GM12874 (cell line): Measurements from ENCODE around the gene ZNF19.
A peak's percentile ranks its signal among the peaks of the same experiment; 100 is the strongest.

Experiments used
- CTCF ChIP-seq: IDR thresholded peaks from 2 replicates; pipeline ENCODE4 v1.5.1; 2011; ENCODE audit warnings: low read depth, mild to moderate bottlenecking, control low read depth, low read length, moderate library complexity; ENCODE audit not compliant: insufficient read depth

The ZNF19 gene

GRCh38 chr16:71489122-71489521 lies at the start of gene ZNF19:
TSS of gene ZNF19 (minus strand) at chr16:71489324. CDS start at chr16:71482114, 7,210 bp downstream.
- TF ChIP-seq CTCF: no peak

- TF ChIP-seq CTCF: peak; percentile 76
Measured at GRCh38 chr16:71537643-71538042, 48.5 kb upstream of the ZNF19 start.

DNA sequence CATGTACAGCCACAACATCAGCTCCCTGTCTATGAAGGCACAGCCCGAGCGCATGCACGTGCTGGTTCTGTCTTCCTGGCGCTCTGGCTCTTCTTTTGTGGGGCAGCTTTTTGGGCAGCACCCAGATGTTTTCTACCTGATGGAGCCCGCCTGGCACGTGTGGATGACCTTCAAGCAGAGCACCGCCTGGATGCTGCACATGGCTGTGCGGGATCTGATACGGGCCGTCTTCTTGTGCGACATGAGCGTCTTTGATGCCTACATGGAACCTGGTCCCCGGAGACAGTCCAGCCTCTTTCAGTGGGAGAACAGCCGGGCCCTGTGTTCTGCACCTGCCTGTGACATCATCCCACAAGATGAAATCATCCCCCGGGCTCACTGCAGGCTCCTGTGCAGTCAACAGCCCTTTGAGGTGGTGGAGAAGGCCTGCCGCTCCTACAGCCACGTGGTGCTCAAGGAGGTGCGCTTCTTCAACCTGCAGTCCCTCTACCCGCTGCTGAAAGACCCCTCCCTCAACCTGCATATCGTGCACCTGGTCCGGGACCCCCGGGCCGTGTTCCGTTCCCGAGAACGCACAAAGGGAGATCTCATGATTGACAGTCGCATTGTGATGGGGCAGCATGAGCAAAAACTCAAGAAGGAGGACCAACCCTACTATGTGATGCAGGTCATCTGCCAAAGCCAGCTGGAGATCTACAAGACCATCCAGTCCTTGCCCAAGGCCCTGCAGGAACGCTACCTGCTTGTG lies 47.8 kb upstream of the ZNF19 start:
- no peak for TF ChIP-seq CTCF

GRCh38 chr16:71532366-71532765 lies 43.2 kb upstream of the ZNF19 start:
- no peak for TF ChIP-seq CTCF

DNA sequence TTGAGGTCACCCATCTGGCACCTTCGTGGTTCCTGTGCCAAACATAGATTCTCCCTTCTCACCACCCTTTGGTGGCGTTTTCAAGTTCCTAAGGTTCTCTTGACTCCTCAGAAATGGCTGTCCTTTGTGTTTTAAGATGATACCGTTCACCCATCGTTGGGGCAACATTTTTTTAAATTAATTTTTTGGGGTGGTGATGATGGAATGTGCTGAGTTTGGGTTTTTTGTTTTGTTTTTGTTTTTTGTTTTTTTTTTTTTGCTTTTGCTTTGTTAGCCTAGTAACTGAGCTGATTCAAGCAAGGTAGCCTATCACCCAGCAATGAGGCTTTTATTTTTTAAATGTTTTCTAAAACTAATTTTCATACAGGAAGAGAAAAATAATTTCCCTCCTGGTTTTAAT lies 39.7 kb upstream of the ZNF19 start:
- TF ChIP-seq CTCF: no peak

DNA sequence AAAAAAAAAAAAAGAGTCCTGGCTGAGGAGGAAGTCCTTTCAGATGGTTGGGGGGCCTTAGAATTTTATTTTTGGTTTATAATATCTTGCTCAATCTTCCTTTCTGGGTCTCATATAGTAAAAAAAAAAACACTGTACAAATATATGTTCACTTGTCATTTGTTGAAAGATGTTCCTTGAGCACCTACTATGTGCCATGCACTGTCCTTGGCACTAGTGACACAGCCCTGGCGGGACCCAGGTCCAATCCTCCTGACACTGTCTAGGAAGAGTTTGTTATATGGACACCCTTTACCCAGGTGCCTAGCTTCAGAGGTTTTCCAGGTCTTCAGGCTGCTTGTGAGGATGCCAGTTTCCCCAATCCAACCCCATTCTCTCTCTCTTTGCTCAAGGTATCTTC lies 39.1 kb upstream of the ZNF19 start:
- no peak for TF ChIP-seq CTCF

GRCh38 chr16:71526111-71526631 lies 37.0 kb upstream of the ZNF19 start, which contains the start of gene CHST4:
TSS of gene CHST4 (plus strand) at chr16:71526426. CDS start at chr16:71536678, 10,252 bp downstream.
- TF ChIP-seq CTCF: no peak
